Measurements from ENCODE around the gene PTPRN2. TPM values are rescaled to one million over a fixed set of nuclear protein-coding genes. Genes with fewer than 3 reads are reported as not detected.

Gene PTPRN2
- total and polyA plus RNA-seq, 2 of the 8 experiments (the other 6 are each of a cell fraction or from before 2014, with no cell fraction given): 2.6 to 4.5 TPM

GRCh38 chr7:157908006-157908782 is 679.4 kb downstream of the PTPRN2 start (continued):
- TF ChIP-seq CHD7 (IDR thresholded peaks at IDR 0.05; ENCODE audit: insufficient replicate concordance, low read length): no peak

Measured in H1 (cell line).